Stimulated activated CD4-positive, alpha-beta T cell treated with anti-CD3 and anti-CD28 coated beads, Interleukin-12 subunit alpha, Interleukin-12 subunit beta, amount 100 ng/mL, for 48 hours (primary cell): Measurements from ENCODE around the gene MSH5.
"Not testable (repeated sequence)": the region's sequence is repeated elsewhere in the genome, so short reads cannot be mapped to it uniquely, and the experiment has no call there.

Experiments used
- DNase-seq, 3 donors: peaks; one replicate each; pipeline ENCODE4 v3.0.0-alpha.2; 2020; ENCODE audit warnings: low read depth in 2 of 3, low spot score in 1 of 3

MSH5 gene

DNA sequence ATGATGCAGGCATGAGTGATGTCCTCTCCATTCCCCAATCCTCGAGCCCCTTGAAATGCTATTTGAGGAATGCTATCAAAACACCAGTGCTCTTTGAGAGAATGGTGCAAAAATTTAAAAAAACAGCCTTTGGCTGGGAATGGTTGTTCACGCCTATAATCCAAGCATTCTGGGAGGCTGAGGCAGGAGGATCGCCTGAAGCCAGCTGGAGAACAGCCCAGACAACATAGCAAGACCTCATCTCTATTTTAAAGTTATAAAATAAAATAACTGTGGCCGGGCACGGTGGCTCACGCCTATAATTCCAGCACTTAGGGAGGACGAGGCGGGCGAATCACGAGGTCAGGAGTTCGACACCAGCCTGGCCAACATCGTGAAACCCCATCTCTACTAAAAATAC, 60.0 kb downstream of the MSH5 start:
- DNase-seq = no peak

GRCh38 chr6:31801031-31801927, 61.5 kb downstream of the MSH5 start:
- not testable (repeated sequence) for DNase-seq

- no peak for DNase-seq
Measured at GRCh38 chr6:31805939-31806469, 66.2 kb downstream of the MSH5 start.

DNA sequence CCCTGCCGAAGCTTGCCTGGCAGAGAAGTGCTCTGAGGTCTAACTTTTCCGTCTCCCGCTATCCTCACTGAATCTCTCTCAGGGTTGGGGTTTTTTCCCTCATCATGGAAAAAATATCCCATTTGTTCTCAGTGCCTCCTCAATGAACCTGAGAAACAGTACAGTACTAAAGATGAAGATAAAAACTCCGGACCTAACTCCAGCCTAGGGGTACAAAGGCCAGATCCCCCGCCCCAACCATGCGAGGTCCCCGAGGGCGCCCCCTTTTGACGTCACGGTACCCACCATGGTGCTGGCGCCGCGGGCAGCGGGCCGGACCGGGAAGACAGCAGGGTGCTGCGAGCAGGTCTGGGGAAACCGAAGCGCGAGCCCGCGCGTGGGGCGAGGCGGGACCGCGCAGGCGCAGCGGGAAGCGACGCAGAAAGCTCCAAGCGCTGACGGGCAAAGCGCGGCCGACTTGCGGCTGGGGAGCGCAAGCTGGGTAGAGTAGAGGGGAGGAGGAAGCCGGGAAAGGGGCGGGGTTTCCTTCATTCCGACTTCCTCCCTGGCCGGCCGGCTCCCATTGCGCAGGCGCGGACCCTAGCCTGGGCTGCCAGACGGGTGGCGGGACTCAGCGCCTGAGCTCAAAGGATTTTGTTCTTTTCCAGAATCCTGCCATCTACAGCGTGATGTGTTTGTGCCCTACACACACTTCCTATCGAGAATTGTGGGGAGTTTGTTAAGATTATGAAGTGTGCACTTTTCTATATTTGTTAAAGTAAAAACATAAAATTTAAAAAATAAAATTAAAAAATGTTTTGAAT, 66.9 kb downstream of the MSH5 start, which contains the start of gene LSM2:
Gene LSM2, minus strand, starts transcription at position 497 of the 803 bp plus-strand sequence. Its CDS starts 209 bp downstream, at position 288.
- peak; percentile 93 to 97 (median 97) for DNase-seq

GRCh38 chr6:31808599-31808998, 68.8 kb downstream of the MSH5 start:
- not testable (repeated sequence) for DNase-seq

- DNase-seq = no peak
Measured at GRCh38 chr6:31811645-31812044, 71.8 kb downstream of the MSH5 start.
